ENCODE results near the gene RNF212. TPM values are rescaled to one million over a fixed set of nuclear protein-coding genes. Genes with fewer than 3 reads are reported as not detected.
A peak's percentile ranks its signal among the peaks of the same experiment; 100 is the strongest.

The RNF212 gene
- total and polyA plus RNA-seq, 4 donors, result 3.9 to 12.6 (median 8.7) TPM

GRCh38 chr4:1084394-1084793, 29.0 kb downstream of the RNF212 start:
- Histone ChIP-seq H3K4me3 (ENCODE audit: low read depth, low read length) (no peak overlapping the region), H3K27me3 (ENCODE audit: control insufficient read depth, insufficient read depth, low read length) (no peaks in the 10 kb centered on the region)
- 67% methylated on average over 1 of the region's 7 CpGs for WGBS (ENCODE audit: insufficient coverage)

GRCh38 chr4:1082215-1083182, 30.9 kb downstream of the RNF212 start:
- H3K27ac ChIP-seq (ENCODE audit: low read depth, low read length), result no peak overlapping the region
- no peak overlapping the region for H3K4me3 ChIP-seq (ENCODE audit: low read depth, low read length)
- WGBS (ENCODE audit: insufficient coverage), result 75% methylated on average over 24 of the region's 29 CpGs
- no peaks in the 10 kb centered on the region for H3K27me3 ChIP-seq (ENCODE audit: control insufficient read depth, insufficient read depth, low read length)
- no peaks in the 10 kb centered on the region for H3K9me3 ChIP-seq (ENCODE audit: control insufficient read depth, insufficient read depth, low read length)
- H3K36me3 ChIP-seq (ENCODE audit: control insufficient read depth, insufficient read depth, low read length), result no peaks in the 10 kb centered on the region
- no peaks in the 10 kb centered on the region for H3K4me1 ChIP-seq (ENCODE audit: control insufficient read depth, insufficient read depth, low read length)
- DNase-seq (ENCODE audit: low read depth in 4 of 6, low spot score in 6 of 6), result no peak

More at GRCh38 chr4:1084394-1084793, 29.0 kb downstream of the RNF212 start:
- Histone ChIP-seq H3K9me3 (ENCODE audit: control insufficient read depth, insufficient read depth, low read length) (peaks cover 4% of the 10 kb centered on the region), H3K36me3 (ENCODE audit: control insufficient read depth, insufficient read depth, low read length) (no peaks in the 10 kb centered on the region), H3K27ac (ENCODE audit: low read depth, low read length) (no peak overlapping the region), H3K4me1 (ENCODE audit: control insufficient read depth, insufficient read depth, low read length) (no peaks in the 10 kb centered on the region)
- DNase-seq (ENCODE audit: low read depth in 4 of 6, low spot score in 6 of 6), result no peak

- H3K4me3 ChIP-seq (ENCODE audit: low read depth, low read length), result no peak overlapping the region
- no peaks in the 10 kb centered on the region for H3K36me3 ChIP-seq (ENCODE audit: control insufficient read depth, insufficient read depth, low read length)
- WGBS (ENCODE audit: insufficient coverage), result 85% methylated on average over 5 of the region's 8 CpGs
- H3K9me3 ChIP-seq (ENCODE audit: control insufficient read depth, insufficient read depth, low read length), result no peaks in the 10 kb centered on the region
- H3K4me1 ChIP-seq (ENCODE audit: control insufficient read depth, insufficient read depth, low read length), result no peaks in the 10 kb centered on the region
- no peaks in the 10 kb centered on the region for H3K27me3 ChIP-seq (ENCODE audit: control insufficient read depth, insufficient read depth, low read length)
- DNase-seq (ENCODE audit: low read depth in 4 of 6, low spot score in 6 of 6), result no peak
- no peak overlapping the region for H3K27ac ChIP-seq (ENCODE audit: low read depth, low read length)
These were observed 31.7 kb downstream of the RNF212 start for GRCh38 chr4:1081689-1082040.

- H3K27me3 ChIP-seq (ENCODE audit: control insufficient read depth, insufficient read depth, low read length), result no peaks in the 10 kb centered on the region
- no peaks in the 10 kb centered on the region for H3K36me3 ChIP-seq (ENCODE audit: control insufficient read depth, insufficient read depth, low read length)
- H3K27ac ChIP-seq (ENCODE audit: low read depth, low read length), result no peak overlapping the region
- H3K4me3 ChIP-seq (ENCODE audit: low read depth, low read length), result no peak overlapping the region
- 69% methylated on average over 12 of the region's 12 CpGs for WGBS (ENCODE audit: insufficient coverage)
- no peaks in the 10 kb centered on the region for H3K9me3 ChIP-seq (ENCODE audit: control insufficient read depth, insufficient read depth, low read length)
- H3K4me1 ChIP-seq (ENCODE audit: control insufficient read depth, insufficient read depth, low read length), result no peaks in the 10 kb centered on the region
- peak in 1 of 6 donors; percentile 43 for DNase-seq (ENCODE audit: low read depth in 4 of 6, low spot score in 6 of 6)
These were observed 32.2 kb downstream of the RNF212 start for GRCh38 chr4:1080961-1081688.

GRCh38 chr4:1080432-1080831, 32.9 kb downstream of the RNF212 start:
- H3K4me1 ChIP-seq (ENCODE audit: control insufficient read depth, insufficient read depth, low read length), result no peaks in the 10 kb centered on the region
- H3K9me3 ChIP-seq (ENCODE audit: control insufficient read depth, insufficient read depth, low read length), result no peaks in the 10 kb centered on the region
- no peak for DNase-seq (ENCODE audit: low read depth in 4 of 6, low spot score in 6 of 6)
- no peaks in the 10 kb centered on the region for H3K27me3 ChIP-seq (ENCODE audit: control insufficient read depth, insufficient read depth, low read length)
- H3K4me3 ChIP-seq (ENCODE audit: low read depth, low read length), result no peak overlapping the region
- H3K36me3 ChIP-seq (ENCODE audit: control insufficient read depth, insufficient read depth, low read length), result no peaks in the 10 kb centered on the region
- over 99% methylated on average over 8 of the region's 9 CpGs for WGBS (ENCODE audit: insufficient coverage)
- no peak overlapping the region for H3K27ac ChIP-seq (ENCODE audit: low read depth, low read length)

GRCh38 chr4:1079711-1080265, 33.6 kb downstream of the RNF212 start:
- H3K4me3 ChIP-seq (ENCODE audit: low read depth, low read length), result no peak overlapping the region
- WGBS (ENCODE audit: insufficient coverage), result 90% methylated on average over 17 of the region's 17 CpGs
- no peak for DNase-seq (ENCODE audit: low read depth in 4 of 6, low spot score in 6 of 6)
- no peaks in the 10 kb centered on the region for H3K36me3 ChIP-seq (ENCODE audit: control insufficient read depth, insufficient read depth, low read length)
- no peaks in the 10 kb centered on the region for H3K27me3 ChIP-seq (ENCODE audit: control insufficient read depth, insufficient read depth, low read length)
- H3K4me1 ChIP-seq (ENCODE audit: control insufficient read depth, insufficient read depth, low read length), result peaks cover 6% of the 10 kb centered on the region
- H3K9me3 ChIP-seq (ENCODE audit: control insufficient read depth, insufficient read depth, low read length), result no peaks in the 10 kb centered on the region
- H3K27ac ChIP-seq (ENCODE audit: low read depth, low read length), result no peak overlapping the region

- no peaks in the 10 kb centered on the region for H3K36me3 ChIP-seq (ENCODE audit: control insufficient read depth, insufficient read depth, low read length)
- no peaks in the 10 kb centered on the region for H3K27me3 ChIP-seq (ENCODE audit: control insufficient read depth, insufficient read depth, low read length)
- no peak overlapping the region for H3K4me3 ChIP-seq (ENCODE audit: low read depth, low read length)
- no peak overlapping the region for H3K27ac ChIP-seq (ENCODE audit: low read depth, low read length)
- DNase-seq (ENCODE audit: low read depth in 4 of 6, low spot score in 6 of 6), result no peak
- no peaks in the 10 kb centered on the region for H3K9me3 ChIP-seq (ENCODE audit: control insufficient read depth, insufficient read depth, low read length)
- WGBS (ENCODE audit: insufficient coverage), result 91% methylated on average over 5 of the region's 5 CpGs
- peaks cover 9% of the 10 kb centered on the region for H3K4me1 ChIP-seq (ENCODE audit: control insufficient read depth, insufficient read depth, low read length)
These were observed 34.9 kb downstream of the RNF212 start for GRCh38 chr4:1078490-1078889.

- no peak overlapping the region for H3K27ac ChIP-seq (ENCODE audit: low read depth, low read length)
- H3K4me3 ChIP-seq (ENCODE audit: low read depth, low read length), result no peak overlapping the region
- H3K9me3 ChIP-seq (ENCODE audit: control insufficient read depth, insufficient read depth, low read length), result no peaks in the 10 kb centered on the region
- DNase-seq (ENCODE audit: low read depth in 4 of 6, low spot score in 6 of 6), result no peak
- WGBS (ENCODE audit: insufficient coverage), result 88% methylated on average over 26 of the region's 27 CpGs
- H3K4me1 ChIP-seq (ENCODE audit: control insufficient read depth, insufficient read depth, low read length), result peaks cover 13% of the 10 kb centered on the region
- no peaks in the 10 kb centered on the region for H3K27me3 ChIP-seq (ENCODE audit: control insufficient read depth, insufficient read depth, low read length)
- H3K36me3 ChIP-seq (ENCODE audit: control insufficient read depth, insufficient read depth, low read length), result no peaks in the 10 kb centered on the region
These were observed 35.5 kb downstream of the RNF212 start for GRCh38 chr4:1077711-1078477.
